ENCODE data around the gene GLYR1.

Gene GLYR1

GRCh38 chr16:4830408-4830807, 16.7 kb downstream of the GLYR1 start:
- Mint-ChIP-seq H3K36me3 (ENCODE audit: low read depth) (peaks cover 56% of the 10 kb centered on the region), H3K27ac (peak overlapping the region; percentile 0)
- DNase-seq = no peak

GRCh38 chr16:4828567-4829321, 18.3 kb downstream of the GLYR1 start:
- Mint-ChIP-seq H3K27me3 (ENCODE audit: low read depth, poor library complexity) (no peaks in the 10 kb centered on the region), H3K4me1 (no peaks in the 10 kb centered on the region), H3K9me3 (no peaks in the 10 kb centered on the region), H3K27ac (no peak overlapping the region), H3K4me3 (no peak overlapping the region), H3K36me3 (ENCODE audit: low read depth) (peaks cover 63% of the 10 kb centered on the region)
- no peak for TF ChIP-seq CTCF (IDR thresholded peaks at IDR 0.05)
- DNase-seq = no peak

More at GRCh38 chr16:4830408-4830807, 16.7 kb downstream of the GLYR1 start:
- Mint-ChIP-seq H3K4me3 (no peak overlapping the region), H3K4me1 (no peaks in the 10 kb centered on the region), H3K27me3 (ENCODE audit: low read depth, poor library complexity) (no peaks in the 10 kb centered on the region), H3K9me3 (no peaks in the 10 kb centered on the region)
- no peak for TF ChIP-seq CTCF (IDR thresholded peaks at IDR 0.05)

- no peak overlapping the region for H3K27ac Mint-ChIP-seq
- peaks cover 60% of the 10 kb centered on the region for H3K36me3 Mint-ChIP-seq (ENCODE audit: low read depth)
- DNase-seq = no peak
- TF ChIP-seq CTCF (IDR thresholded peaks at IDR 0.05) = no peak
- no peak overlapping the region for H3K4me3 Mint-ChIP-seq
- no peaks in the 10 kb centered on the region for H3K4me1 Mint-ChIP-seq
- H3K9me3 Mint-ChIP-seq = no peaks in the 10 kb centered on the region
- H3K27me3 Mint-ChIP-seq (ENCODE audit: low read depth, poor library complexity) = no peaks in the 10 kb centered on the region
Observed at GRCh38 chr16:4826980-4827379, 20.1 kb downstream of the GLYR1 start.

GRCh38 chr16:4826526-4826925, 20.6 kb downstream of the GLYR1 start:
- Mint-ChIP-seq H3K4me1 (no peaks in the 10 kb centered on the region), H3K27me3 (ENCODE audit: low read depth, poor library complexity) (no peaks in the 10 kb centered on the region), H3K27ac (no peak overlapping the region), H3K36me3 (ENCODE audit: low read depth) (peaks cover 61% of the 10 kb centered on the region), H3K9me3 (no peaks in the 10 kb centered on the region), H3K4me3 (no peak overlapping the region)
- no peak for TF ChIP-seq CTCF (IDR thresholded peaks at IDR 0.05)
- no peak for DNase-seq

GRCh38 chr16:4825196-4825595, 21.9 kb downstream of the GLYR1 start:
- no peaks in the 10 kb centered on the region for H3K9me3 Mint-ChIP-seq
- DNase-seq = no peak

More at GRCh38 chr16:4825196-4825595, 21.9 kb downstream of the GLYR1 start:
- no peak for TF ChIP-seq CTCF (IDR thresholded peaks at IDR 0.05)
- peaks cover 62% of the 10 kb centered on the region for H3K36me3 Mint-ChIP-seq (ENCODE audit: low read depth)
- no peaks in the 10 kb centered on the region for H3K27me3 Mint-ChIP-seq (ENCODE audit: low read depth, poor library complexity)
- no peaks in the 10 kb centered on the region for H3K4me1 Mint-ChIP-seq
- no peak overlapping the region for H3K4me3 Mint-ChIP-seq
- peak overlapping the region; percentile 12 for H3K27ac Mint-ChIP-seq

Data from nephron progenitor cell (in vitro differentiated cells).